AG09309 (cell line): ENCODE data around the gene MKI67.

Experiments used
- DNase-seq: peaks from one replicate; pipeline ENCODE4 v3.0.0-alpha.2; 2010; ENCODE audit warnings: low read depth
- H3K4me3 ChIP-seq: 2 replicates; pipeline ENCODE4 v1.5.1; 2011; ENCODE audit warnings: mild to moderate bottlenecking, low read depth, low read length, moderate library complexity; ENCODE audit not compliant: control insufficient read depth
- TF ChIP-seq, protein P1 (sequence below): IDR thresholded peaks from 2 replicates; pipeline ENCODE4 v1.5.1; 2011; ENCODE audit warnings: mild to moderate bottlenecking, low read depth, low read length, inconsistent platforms; ENCODE audit not compliant: insufficient read depth, control insufficient read depth; ENCODE audit errors: missing control alignments

MKI67 gene

DNA sequence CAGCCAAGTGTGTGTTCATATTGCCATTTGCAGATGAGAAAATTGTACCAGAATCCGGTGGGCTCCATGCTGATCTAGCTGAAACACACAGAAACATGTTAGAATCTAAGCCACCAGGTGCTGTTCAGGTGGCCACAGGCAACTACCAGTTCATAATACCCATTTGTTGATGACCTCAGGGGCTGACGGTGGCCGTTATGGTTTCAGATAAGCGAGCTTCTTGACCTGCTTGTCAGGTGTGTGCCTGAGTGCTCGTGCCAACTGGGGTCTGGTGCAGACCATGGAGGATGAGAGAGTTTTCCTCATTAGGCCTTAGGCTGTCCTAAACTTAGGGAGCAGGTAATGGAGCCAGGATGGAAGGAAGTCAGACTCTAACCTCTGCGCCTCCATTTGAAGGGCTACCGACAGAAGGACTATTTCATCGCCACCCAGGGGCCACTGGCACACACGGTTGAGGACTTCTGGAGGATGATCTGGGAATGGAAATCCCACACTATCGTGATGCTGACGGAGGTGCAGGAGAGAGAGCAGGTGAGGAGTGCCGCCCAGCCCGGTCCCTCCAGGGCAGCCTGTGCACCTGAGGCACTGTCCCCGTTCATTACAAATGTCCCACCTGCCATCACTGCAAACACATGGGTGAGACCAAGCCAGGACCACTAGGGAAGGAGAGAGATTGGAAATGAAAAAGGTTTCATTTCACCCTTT lies 53.1 kb downstream of the MKI67 start:
- TF ChIP-seq, protein P1, sequence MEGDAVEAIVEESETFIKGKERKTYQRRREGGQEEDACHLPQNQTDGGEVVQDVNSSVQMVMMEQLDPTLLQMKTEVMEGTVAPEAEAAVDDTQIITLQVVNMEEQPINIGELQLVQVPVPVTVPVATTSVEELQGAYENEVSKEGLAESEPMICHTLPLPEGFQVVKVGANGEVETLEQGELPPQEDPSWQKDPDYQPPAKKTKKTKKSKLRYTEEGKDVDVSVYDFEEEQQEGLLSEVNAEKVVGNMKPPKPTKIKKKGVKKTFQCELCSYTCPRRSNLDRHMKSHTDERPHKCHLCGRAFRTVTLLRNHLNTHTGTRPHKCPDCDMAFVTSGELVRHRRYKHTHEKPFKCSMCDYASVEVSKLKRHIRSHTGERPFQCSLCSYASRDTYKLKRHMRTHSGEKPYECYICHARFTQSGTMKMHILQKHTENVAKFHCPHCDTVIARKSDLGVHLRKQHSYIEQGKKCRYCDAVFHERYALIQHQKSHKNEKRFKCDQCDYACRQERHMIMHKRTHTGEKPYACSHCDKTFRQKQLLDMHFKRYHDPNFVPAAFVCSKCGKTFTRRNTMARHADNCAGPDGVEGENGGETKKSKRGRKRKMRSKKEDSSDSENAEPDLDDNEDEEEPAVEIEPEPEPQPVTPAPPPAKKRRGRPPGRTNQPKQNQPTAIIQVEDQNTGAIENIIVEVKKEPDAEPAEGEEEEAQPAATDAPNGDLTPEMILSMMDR: no peak
- DNase-seq: no peak
- H3K4me3 ChIP-seq: no peak overlapping the region

DNA sequence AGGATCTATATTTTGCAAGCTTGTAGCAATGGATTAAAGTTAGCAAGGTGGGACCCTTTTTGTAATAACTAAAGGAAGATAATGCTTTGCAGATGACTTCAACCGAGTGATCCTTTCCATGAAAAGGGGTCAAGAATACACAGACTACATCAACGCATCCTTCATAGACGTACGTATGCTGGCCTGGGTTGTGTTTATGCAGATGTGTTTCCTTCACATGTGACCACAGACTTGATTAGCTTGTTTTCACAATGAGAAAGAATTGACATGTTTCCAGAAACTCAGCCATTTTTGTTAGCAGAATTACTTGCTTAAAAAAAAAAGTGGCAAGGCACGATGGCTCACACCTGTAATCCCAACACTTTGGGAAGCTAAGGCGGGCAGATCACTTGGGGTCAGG lies 54.2 kb downstream of the MKI67 start:
- H3K4me3 ChIP-seq: no peak overlapping the region
- no peak for DNase-seq
- TF ChIP-seq, protein P1: no peak

DNA sequence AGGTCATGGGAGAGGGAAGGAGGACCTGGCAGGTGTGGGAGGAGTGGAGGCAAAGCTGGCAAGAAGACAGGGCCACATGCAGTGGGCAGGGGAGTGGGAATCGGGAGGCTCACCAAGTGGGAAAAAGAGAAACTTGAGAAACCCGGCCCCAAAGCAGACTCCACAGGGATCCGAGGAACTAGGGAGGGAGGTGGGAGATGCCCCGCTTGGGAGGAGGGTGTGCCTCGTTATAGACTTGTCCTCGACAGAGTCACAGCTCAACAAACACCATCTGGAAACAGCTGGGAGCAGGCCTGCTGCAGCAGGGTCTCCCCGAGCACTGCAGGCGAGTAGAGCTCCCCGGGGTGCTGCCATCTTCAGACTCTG lies 54.8 kb downstream of the MKI67 start:
- TF ChIP-seq, protein P1: no peak
- DNase-seq: no peak
- no peak overlapping the region for H3K4me3 ChIP-seq

DNA sequence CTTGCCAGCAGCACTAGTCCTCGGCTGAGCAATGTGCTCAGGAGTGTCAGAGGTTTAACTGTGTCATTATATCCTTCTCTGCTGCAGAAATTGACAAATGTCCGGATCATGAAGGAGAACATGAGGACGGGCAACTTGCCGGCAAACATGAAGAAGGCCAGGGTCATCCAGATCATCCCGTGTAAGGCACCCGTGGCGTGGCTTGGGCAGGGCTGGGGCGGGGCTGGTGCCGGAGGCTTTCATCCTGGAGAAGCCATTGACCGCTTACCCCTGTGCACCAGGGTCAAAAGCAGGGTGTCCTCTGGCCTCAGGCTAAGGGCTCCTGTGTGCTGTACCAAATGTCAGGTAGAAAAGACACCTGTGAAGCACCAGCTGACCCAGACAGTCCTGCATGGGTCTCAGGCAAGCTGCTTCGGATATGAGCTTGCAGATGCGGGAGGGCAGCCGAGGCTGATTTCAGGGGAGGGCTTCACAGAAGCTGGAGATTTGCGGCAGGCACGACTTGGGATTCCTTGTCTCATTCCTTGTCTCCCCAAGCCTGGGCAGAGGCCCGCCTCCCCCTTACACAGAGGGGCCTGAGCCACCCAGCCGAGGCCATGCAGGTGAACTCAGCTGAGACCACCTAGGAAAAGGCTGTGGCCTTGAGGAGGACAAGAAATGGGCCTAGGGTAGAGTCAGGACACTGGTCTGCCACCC lies 55.4 kb downstream of the MKI67 start:
- DNase-seq: no peak
- no peak overlapping the region for H3K4me3 ChIP-seq
- TF ChIP-seq, protein P1: no peak

DNA sequence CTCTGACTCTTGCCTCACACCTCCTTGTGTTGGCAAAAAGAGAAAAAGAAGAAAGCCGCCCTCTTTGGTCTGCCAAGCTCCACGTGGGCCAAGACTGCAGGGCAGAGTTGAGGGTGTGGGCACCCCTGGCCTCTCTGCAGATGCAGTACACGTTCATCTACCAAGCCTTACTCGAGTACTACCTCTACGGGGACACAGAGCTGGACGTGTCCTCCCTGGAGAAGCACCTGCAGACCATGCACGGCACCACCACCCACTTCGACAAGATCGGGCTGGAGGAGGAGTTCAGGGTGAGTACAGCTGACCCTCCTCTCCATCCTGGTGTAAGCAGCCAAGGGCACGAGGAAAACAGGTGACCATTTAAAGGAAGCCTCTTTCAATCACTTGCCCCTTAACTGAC lies 56.1 kb downstream of the MKI67 start:
- TF ChIP-seq, protein P1: no peak
- H3K4me3 ChIP-seq: no peak overlapping the region
- no peak for DNase-seq

DNA sequence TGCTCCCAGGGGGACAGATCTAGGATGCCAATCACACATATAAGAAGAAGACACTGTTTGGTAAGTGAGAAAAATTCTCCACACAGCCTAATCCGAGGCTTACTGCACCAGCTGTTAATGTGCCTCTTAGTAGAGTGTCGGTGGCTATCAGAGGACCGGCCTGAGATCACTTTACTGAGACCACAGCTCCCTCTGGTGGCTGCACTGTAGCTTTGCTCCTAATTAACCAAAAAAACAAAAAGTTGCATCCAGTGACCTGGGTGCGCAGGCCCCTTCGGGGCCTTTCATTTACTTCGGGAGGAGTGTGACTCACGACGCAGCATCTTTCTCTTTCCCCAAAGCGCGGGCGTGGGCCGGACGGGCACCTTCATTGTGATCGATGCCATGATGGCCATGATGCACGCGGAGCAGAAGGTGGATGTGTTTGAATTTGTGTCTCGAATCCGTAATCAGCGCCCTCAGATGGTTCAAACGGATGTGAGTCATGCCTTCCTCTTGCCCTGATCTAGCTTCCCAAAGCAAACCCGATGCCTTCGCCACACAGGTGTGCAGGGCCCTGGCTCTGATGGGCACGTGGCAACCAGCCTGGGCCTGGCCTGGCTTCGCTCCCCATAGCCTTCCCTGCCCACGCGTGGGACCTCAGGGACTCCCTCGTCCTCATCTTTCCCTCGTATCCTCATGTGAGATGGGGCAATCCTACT lies 56.7 kb downstream of the MKI67 start:
- TF ChIP-seq, protein P1: peak; percentile 73
- no peak overlapping the region for H3K4me3 ChIP-seq
- peak; percentile 43 for DNase-seq
